T-helper 2 cell treated with Interferon-gamma antibody and Interleukin-4, amounts not matched to agents 100 ng/mL and 5 ng/mL, for 36 hours (primary cell): ENCODE measurements around the gene HSPA1L. TPM values are rescaled to one million over a fixed set of nuclear protein-coding genes. Genes with fewer than 3 reads are reported as not detected.

Experiments used
- intact Hi-C: fragments of 100-400 bp; cut with micrococcal nuclease; formaldehyde crosslinking; loops from one replicate; pipeline ENCODE4 v1.15.1; 2023
- total RNA-seq: library from RNA; stranded (reverse); gene quantifications from 2 replicates; pipeline ENCODE4 v1.2.3, GENCODE V29; 2022

Gene HSPA1L
- total RNA-seq, 1 donor from 2014 or later: 2.8 TPM

DNA sequence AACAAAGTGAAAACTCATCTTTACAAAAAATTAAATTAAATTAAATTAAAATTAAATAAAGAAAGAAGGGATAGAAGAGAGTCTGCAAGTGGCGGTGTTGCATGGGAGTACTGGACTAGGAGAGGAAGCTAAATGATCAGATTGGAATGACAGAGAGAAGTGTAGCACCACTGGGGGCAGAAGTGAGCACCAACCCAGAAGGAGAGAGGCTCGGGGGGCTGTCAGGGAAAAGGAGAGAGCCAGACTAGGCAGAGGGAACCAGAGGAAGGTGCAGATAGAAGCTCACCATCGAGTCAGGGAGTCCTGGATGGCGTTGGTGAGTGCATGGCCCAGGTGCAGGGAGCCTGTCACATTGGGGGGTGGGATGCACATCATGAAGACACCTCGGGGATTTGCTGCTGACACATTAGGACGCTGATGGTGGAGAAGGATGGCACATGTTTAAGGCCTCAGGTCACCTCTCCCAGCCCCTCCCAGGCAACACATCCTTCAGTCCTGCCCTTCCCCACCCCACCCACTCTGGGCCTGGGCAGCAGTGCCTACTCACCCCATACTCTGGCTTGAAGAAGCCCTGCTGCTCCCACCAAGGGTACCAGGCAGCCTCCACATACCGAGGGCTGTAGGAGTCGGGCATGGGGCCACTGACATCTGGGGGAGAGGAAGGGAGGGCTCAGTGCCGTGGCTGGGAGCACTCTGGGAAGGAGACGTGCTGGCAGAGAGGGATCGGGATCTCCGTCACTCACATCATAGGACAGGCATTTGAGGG lies 23.6 kb downstream of the HSPA1L start:
- intact Hi-C loops: no loop called here

- intact Hi-C loops: no loop called here
Observed at GRCh38 chr6:31785475-31785874, 29.6 kb downstream of the HSPA1L start.

- intact Hi-C loops: no loop called here
Observed at GRCh38 chr6:31784098-31784925, 30.8 kb downstream of the HSPA1L start.

GRCh38 chr6:31782126-31782855 lies 32.8 kb downstream of the HSPA1L start:
- intact Hi-C loops: no loop called here

GRCh38 chr6:31781244-31782125 lies 33.6 kb downstream of the HSPA1L start:
- intact Hi-C loops: no loop called here

DNA sequence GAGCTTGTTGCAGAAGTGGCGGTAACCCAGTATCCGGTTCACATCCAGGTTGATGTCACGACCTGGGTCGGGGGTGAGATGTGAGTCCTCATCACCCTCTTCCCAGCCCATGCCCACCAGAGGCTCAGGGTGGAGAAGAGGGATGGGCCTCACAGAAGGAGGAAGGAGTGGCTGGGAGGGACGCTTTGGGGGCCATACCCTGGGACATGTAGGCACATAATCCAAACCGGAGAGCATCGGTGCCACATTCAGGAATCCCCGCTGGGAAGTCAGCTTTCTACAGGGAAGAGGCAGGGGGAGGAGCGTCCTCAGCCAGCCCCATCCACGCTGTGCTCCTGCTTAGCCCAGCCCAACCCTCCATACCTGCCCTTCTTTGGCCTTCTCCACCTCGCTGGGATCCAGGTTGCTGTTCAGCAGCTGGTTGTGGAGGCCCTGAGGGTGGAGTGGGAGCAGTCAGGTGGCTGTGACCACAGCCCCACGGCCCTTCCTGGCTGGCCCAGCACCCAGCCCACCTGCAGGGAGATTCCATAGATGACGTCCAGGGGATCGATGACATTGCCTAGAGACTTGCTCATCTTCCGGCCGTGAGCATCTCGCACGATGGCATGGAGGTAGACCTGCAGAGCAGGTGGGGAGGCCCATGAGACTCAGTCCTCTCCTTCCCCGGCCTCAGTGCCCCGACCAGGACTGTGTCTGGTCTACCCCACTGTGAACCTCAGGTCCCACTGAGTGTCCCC lies 34.4 kb downstream of the HSPA1L start:
- intact Hi-C loops: no loop called here

DNA sequence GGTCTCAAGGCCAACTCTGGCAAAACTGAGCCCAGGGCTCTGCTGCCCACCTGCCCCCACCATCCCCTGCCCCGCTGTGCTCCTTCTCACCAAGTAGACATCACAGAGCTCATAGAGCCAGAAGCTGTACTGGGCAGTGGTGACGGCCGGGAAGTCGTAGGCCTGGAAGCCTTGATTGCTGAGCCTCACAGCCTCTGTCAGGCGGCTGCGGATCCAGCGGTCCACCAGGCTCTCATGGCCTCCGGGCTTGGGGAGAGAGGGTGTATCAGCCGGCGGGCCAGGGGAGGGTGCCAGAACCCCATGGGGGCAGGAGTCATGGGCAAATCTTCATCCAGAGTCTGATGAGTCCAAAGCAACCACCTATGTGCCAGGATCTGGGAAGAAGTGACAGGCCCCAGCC lies 35.2 kb downstream of the HSPA1L start:
- intact Hi-C loops: no loop called here

DNA sequence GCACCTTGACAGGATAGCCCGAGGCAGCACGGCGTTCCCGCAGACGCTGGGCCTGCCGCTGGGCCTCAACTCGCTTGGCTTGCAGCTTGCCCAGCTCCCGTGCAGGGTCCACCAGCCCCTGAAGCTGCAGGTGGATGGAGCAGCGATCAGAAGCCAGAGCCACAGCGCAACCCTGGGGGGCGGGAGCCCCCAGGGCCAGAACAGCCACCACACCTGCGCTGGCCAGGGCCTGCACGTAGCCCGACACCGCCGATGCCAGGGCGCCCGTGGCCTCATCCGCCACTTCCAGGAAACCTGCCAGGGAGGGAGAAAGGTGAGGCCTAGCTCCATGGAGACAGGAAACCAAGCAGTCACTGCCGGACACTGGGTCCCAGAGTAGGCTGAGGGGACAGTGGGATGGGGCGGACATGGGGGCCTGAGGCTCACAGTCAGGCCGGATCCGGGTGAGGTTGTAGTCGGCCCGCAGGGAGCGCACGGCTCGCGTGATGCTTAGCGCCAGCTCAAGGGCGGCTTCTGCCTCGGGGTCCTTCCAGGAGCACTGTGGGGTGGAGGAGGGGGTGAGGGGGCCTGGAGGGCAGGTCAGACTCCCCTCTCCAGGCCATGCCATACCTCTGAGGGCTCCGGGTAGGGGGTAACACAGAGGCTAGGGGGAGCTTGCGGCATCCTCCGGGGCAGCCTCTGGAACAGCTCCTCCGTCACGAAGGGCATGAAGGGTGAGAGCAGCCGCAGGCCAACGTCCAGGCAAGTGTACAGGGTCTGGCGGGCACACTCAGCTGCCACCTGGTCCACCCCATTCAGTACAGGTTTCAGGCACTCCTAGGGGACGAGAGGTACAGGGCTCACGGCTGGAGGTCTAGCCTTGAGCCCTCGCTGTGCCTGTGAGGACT lies 35.8 kb downstream of the HSPA1L start:
- intact Hi-C loops: no loop called here

- intact Hi-C loops: no loop called here
Observed at GRCh38 chr6:31778193-31778592, 36.9 kb downstream of the HSPA1L start.

DNA sequence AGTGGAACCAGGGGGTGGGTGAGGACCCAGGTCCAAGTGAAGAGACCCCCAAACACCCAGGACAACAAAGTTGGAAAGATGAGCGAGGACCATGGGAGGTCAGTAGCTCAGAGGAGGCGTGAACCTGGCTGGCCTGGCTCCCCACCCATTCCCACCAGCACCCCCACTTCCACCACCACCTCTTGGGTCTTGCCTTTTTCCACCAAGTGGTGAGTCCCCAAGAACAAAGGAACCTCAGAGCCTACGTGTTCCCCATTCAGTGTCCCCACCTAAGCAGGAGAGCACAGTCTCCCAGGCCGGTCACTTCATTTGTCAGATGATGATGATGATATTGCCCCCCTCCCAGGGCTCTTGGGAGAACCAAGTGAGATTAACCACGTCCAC lies 37.4 kb downstream of the HSPA1L start:
- intact Hi-C loops: no loop called here

GRCh38 chr6:31776989-31777666 lies 38.0 kb downstream of the HSPA1L start, which contains the start of gene VWA7:
TSS of gene VWA7 (minus strand) at chr6:31777328. CDS start at chr6:31776779, 549 bp downstream.
- intact Hi-C loops: no loop called here

DNA sequence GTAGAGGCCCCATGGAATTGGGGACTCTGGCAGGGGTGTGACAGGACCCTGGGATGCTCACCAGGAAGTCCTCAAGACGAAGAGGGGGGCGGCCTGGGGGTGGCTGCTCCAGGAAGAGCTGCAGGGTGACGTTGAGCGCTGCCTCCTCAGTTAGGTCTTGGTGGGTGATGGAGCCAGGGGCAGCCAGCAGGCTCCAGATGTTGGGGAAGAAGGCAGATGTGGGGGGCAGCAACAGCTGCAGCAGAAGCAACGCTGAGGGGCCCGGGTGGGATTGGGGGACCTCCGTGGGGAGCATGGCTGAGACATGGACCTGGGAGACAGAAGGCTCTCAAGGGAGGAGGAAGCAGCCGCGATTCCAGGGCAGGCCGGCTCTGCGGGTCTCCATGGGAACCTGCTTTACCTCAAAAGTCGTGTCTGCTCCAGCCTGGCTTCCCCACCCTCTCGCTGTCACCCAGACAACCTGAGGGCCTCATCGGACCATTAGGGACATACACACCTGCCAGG lies 38.5 kb downstream of the HSPA1L start:
- intact Hi-C loops: no loop called here

DNA sequence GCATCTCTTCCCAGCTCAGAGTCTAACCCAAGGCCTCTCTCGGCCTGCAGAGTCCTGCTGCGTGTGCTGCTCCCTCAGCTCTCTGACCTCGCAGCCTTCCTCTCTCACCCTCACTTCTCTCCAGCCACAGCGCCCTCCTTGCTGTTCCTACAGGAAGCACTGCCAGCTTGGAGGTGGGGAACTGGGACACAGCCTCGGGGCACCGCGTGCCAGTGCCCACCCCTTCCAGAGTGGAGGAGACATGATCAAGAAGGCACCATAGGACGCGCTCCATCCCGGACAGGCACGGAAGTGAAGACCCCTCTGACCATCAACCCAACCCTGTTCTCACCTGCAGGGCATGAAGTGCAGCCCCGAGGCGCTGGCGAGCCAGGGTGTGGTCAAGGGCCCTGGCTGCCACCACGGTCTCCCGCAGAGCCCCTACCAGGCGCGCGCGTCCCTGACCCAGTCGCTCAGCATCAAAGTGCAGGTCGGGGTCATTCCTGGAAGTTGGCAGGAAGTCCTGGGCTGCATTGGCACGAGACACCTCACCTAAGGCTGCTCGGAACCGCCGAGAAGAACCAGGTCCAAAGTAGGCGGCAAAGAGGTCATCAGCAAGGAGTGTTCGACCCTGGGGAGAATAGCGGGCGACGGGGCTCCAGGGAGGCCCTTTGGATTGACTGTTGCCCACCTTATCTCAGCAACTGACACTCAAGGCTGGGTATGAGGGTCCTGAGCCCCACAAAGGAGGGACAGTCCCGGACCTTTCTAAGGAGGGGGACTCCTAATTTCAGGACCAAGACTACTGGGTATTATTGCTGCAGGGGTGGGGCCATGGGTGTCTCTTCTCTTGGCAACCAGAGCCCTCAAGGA lies 39.2 kb downstream of the HSPA1L start:
- intact Hi-C loops: no loop called here

DNA sequence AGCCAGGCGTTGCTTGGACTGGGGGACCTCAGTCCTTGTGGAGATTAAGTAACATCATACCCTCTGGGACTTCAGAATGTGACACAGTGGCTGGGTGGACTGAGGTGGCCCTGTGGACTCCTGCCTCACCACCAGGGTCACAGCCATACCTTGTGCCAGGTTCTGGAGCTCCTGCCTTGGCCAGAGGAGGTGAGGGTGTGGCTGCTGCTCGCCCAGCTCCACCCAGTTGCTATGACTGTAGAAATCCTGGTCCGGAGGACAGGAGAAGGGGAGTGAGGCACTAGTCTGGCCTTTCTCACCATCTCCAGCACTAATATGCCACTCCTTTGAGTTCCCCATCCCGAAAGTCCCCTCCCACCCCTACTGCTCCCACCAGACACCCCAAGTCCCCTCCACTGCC lies 39.9 kb downstream of the HSPA1L start:
- intact Hi-C loops: no loop called here

GRCh38 chr6:31771992-31772358 lies 43.1 kb downstream of the HSPA1L start:
- intact Hi-C loops: loop anchor here (2.0 kb wide), 1 partner anchor 69 kb away; the partner anchor contains the start of gene ABHD16A

DNA sequence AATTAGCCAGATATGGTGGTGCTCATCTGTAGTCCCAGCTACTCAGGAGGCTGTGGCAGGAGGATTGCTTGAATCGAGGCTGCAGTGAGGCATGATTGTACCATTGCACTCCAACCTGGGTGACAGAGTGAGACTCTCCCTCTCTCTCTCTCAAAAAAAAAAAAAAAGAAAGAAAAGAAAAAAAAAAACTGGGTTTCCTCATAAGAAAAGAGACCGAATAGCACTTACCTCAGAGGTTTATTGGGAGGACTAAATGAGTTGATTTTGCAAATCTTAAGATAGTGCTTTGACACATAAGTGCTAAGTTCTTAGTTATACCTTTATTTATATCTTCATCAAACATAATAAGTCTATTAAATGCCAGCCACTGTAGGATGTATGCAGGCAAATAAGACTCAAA lies 44.2 kb downstream of the HSPA1L start:
- intact Hi-C loops: loop anchor here (2.0 kb wide), 1 partner anchor 68 kb away; the partner anchor contains the start of gene ABHD16A

GRCh38 chr6:31769684-31770371 lies 45.3 kb downstream of the HSPA1L start:
- intact Hi-C loops: loop anchor here (2.0 kb wide), 2 partner anchors 41 to 67 kb away; partner anchors contain the start of genes ABHD16A and DDAH2
